Measurements from ENCODE around the gene VAT1.
"Not testable (repeated sequence)": the region's sequence is repeated elsewhere in the genome, so short reads cannot be mapped to it uniquely, and the experiment has no call there.

The VAT1 gene

DNA sequence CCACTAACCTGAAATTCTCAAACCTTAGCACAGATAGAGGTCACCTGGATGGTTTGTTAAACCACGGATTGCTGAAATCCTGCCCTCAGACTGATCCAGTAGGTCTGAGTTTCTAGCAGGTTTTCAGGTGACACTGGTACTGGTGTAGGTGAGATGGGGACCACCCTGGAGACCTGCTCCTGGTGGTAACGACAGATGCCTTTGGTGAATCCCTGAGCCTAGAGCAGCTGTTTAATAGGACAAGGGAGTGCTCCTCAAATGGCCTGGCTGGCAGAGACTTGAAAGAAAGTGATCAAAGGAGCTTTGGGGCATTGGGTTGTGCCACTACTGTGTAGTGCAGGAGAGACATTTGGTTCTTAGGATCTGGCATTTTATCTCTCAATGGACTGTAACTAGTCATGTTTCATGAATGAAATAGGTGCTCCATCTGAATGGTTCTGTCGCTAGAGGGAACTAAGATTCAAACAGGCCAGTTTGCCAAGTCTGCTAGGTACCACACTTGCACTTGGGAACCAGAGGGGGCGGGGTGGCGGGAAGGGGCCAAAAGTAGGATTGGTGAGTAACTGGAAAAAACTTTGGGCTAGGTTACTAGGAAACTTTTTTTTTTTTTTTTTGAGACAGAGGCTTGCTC, 18.5 kb downstream of the VAT1 start:
- DNase-seq = no peak

DNA sequence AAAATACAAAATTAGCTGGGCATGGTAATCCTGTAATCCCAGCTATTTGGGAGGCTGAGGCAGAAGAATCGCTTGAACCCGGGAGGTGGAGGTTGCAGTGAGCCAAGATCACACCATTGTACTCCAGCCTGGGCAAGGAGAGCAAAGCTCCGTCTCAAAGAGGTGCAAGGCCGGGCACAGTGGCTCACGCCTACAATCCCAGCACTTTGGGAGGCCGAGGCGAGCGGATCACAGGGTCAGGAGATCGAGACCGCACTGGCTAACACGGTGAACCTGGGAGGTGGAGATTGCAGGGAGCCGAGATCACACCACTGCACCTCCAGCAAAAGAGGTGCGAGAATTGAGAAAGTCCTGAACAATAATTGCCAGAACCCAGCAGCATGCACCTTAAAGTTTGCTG, 21.3 kb downstream of the VAT1 start:
- DNase-seq = not testable (repeated sequence)

DNA sequence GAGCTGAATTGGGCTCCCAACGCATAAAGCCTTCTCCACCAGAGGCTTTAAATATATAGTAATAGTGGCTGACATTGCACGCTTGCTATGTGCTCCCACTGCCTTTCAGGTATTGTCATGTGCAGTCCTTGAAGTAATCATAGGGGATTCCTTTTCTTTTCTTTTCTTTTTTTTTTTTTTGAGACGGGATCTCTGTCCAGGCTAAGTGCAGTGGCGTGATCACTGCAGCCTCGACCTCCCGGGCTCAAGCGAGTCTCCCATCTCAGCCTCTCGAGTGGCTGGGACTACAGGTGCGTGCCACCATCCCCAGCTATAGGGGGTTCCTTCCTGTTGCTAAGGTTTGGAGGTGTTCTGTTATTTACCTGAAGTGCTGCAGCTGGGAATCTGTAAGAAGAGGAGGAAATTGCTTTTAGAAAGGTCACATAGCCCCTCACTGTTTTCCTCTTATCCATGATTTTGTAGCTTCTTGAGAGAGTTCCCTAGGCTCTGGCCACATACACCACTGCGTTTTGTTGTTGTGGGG, 23.1 kb downstream of the VAT1 start:
- DNase-seq = no peak

- peak; percentile 99 for DNase-seq
Observed at GRCh38 chr17:42997984-42998938, 23.9 kb downstream of the VAT1 start, which contains the start of gene RPL27. Gene RPL27 (plus strand): TSS chr17:42998419. CDS start chr17:42998751, 332 bp downstream.

- no peak for DNase-seq
Observed at GRCh38 chr17:42997390-42997983, 24.7 kb downstream of the VAT1 start.

DNA sequence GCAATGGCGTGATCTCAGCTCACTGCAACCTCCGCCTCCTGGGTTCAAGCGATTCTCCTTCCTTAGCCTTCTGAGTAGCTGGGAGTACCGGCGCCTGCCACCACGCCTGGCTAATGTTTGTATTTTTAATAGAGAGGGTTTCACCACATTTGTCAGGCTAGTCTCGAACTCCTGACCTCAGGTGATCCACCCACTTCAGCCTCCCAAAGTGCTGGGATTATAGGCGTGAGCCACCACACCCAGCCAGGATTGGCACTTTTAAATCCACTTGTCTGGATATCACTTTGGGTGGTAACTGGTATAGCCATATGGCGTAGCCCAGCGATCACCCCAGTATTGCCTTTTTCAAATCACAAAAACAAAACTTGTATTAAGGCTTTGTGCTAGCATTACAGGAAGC, 28.3 kb downstream of the VAT1 start:
- not testable (repeated sequence) for DNase-seq

- no peak for DNase-seq
Observed at GRCh38 chr17:42992872-42993271, 29.3 kb downstream of the VAT1 start.

- DNase-seq = no peak
Observed at GRCh38 chr17:42991471-42991870, 30.7 kb downstream of the VAT1 start.

DNA sequence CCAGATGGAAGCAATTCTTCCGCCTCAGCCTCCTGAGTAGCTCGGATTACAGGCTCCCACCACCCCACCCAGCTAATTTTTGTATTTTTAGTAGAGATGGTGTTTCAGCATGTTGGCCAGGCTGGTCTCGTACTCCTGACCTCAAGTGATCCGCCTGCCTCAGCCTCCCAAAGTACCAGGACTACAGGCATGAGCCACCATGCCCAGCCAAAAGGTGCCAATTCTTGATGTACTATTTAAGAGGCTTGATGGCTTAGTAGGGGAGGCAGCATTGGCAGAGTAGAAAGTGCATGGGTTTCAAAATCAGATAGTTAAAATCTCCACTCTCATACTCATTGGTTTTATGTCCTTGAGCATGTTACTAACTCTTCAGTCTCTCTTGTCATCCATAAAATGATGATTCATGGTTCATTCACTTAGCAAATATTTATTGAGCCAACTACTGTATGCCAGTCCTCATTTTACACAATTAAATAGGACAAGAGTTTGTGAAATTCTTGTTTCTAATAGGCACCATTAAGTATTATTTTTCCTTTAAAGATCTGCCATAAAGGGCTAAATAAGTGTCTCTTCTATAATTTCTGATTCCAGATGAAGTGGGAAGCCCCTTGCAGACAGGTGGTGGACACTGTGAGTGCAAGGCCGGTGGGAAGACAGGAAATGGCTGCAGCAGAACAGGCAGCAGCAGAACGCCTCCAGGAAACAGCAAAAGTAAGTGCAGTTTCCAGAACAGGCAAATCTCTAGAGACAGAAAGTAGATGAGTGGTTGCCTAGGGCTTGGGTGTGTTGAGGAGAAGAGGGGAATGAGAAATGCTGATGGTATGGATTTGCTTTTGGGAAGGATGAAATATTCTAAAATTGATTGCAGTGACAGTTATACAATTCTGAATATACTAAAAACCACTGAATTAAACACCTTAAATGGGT, 32.2 kb downstream of the VAT1 start:
- DNase-seq = no peak

DNA sequence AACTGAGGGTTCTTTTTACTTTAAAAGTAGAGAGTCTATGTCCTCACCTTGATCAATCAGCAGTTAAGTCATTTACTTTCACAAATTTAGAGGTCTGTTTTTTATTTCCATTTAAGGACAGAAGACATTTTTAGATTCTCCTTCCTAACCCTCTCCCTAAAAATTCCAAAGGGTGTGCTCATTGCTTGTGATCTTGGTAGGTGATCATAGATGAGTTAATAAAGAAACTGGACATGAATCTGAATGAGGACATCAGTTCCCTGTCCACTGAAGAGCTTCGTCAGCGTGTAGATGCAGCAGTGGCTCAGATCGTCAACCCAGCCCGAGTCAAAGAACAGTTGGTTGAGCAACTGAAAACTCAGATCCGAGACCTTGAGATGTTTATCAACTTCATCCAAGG, 33.0 kb downstream of the VAT1 start:
- DNase-seq = no peak

DNA sequence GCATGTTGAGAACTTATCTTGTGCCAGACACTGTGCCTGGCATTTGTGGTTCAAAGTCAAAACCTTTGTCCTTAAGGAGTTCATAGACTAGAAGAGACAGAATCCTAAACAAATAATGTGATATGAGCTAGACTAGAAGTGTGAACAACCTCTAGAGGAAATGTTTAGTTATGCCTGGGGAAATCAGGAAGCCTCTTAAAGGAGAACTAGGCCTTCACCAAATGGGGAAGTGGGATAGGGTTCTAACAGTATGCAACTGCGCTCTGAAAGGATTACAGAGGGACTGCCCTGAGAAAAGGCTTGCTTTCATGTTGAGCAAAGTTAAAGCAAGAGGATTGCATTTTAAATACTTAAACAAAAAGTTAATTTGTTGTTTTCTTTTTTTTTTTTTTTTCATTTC, 37.0 kb downstream of the VAT1 start:
- no peak for DNase-seq

GRCh38 chr17:42982266-42982665, 39.9 kb downstream of the VAT1 start:
- DNase-seq = no peak

DNA sequence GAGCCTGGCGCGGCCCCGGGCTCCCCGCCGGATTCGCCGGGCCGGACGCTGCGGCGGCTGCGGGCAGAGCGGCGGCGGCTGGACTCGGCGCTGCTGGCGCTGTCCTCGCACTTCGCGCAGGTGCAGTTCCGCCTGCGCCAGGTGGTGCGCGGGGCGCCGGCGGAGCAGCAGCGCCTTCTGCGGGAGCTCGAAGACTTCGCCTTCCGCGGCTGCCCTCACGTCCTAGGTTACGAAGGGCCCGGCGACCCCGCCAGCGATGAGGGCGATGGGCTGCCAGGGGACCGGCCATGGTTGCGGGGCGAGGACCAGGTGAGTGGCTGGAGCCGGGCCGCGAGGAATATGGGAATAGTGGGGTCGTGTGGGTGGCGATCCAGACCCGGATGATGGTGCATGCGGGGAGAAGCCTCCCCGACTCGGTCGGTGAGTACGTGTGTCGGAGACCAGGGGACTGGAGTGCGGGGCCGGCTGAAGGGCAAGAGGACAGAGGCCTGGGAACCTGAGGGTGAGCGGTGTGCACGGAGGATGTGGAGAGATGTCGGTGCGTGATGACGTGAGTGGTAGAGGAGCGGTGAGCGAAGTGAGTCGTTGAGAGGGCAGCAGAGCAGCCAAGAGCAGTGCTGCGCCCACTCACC, 41.3 kb downstream of the VAT1 start:
- DNase-seq = no peak

- peak; percentile 89 for DNase-seq
Observed at GRCh38 chr17:42980274-42980765, 41.9 kb downstream of the VAT1 start, which contains the start of gene RUNDC1. Gene RUNDC1 (plus strand): TSS chr17:42980565. CDS start chr17:42980577, 12 bp downstream.

DNA sequence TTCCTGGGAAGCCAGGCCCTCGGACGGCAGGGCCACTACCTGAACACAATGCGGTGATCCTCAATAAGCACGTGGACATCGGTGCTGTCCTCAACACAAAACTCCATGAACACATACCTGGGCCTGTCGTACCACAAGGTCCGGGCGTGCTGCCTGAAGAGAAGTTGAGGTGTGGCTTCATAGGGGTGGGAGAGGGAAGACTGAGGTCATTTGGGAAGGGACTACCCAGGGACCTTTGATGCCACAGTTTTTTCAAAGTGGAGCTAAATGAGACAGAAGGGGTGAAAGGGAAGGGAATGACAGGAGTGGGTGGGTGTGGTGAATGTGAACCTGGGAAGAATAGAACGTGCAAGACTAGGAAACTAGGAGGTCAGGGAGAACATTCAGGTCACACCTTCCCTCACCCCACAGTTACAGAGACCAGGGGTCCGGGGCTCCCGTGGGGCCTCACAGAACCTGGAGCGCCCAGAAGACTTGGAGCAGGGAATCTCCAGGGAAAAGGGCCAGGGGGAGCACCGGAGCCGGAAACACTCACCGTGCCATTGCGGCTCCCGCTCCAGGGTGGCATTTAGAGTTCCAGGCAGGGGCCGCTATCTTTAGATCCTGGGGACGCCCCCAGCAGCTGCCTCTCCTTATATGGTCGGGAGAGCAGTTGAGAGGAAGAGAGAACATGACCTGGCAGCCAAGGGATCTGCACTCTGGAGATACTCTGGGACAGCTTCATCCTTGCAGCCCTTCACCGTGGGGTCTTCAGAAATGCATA, 42.5 kb downstream of the VAT1 start, which contains the start of gene PTGES3L:
TSS of gene PTGES3L (minus strand) at position 570 of the 763 bp plus-strand sequence. CDS start at position 543, 27 bp downstream.
- DNase-seq = no peak

DNA sequence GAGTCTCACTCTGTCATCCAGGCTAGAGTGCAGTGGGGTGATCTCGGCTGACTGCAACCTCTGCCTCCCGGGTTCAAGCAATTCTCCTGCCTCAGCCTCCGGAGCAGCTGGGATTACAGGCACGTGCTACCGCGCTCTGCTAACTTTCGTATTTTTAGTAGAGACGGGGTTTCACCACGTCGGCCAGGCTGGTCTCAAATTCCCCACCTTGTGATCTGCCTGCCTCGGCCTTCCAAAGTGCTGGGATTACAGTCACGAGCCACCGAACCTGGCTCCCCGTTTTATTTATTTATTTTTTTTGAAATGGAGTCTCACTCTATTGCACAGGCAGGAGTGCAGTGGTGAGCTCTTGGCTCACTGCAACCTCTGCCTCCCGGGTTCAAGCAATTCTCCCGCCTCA, 46.5 kb downstream of the VAT1 start:
- DNase-seq = not testable (repeated sequence)

GRCh38 chr17:42975265-42975664, 46.9 kb downstream of the VAT1 start:
- no peak for DNase-seq

DNA sequence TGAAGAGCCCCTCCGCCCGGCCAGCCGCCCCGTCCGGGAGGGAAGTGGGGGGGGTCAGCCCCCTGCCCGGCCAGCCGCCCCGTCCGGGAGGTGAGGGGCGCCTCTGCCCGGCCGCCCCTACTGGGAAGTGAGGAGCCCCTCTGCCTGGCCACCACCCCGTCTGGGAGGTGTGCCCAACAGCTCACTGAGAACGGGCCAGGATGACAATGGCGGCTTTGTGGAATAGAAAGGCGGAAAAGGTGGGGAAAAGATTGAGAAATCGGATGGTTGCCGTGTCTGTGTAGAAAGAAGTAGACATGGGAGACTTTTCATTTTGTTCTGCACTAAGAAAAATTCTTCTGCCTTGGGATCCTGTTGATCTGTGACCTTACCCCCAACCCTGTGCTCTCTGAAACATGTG, 48.9 kb downstream of the VAT1 start:
- DNase-seq = not testable (repeated sequence)

DNA sequence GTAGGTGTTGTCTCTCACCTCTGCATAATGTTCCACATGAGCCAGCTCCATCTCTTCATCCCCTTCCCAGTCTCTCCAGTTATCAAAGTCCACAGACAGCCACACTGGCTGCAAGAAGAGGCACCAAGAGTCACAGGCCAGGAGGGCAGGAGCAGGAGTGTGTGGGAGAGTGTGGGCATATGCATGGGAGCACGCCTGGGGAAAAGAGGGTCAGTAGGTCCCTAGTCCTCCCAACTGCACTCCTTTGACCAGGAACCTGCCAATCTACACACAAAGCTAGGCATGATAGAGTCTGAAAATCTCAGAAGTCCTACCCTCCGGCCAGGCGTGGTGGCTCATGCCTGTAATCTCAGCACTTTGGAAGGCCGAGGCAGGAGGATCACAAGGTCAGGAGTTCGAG, 50.6 kb downstream of the VAT1 start:
- no peak for DNase-seq

DNA sequence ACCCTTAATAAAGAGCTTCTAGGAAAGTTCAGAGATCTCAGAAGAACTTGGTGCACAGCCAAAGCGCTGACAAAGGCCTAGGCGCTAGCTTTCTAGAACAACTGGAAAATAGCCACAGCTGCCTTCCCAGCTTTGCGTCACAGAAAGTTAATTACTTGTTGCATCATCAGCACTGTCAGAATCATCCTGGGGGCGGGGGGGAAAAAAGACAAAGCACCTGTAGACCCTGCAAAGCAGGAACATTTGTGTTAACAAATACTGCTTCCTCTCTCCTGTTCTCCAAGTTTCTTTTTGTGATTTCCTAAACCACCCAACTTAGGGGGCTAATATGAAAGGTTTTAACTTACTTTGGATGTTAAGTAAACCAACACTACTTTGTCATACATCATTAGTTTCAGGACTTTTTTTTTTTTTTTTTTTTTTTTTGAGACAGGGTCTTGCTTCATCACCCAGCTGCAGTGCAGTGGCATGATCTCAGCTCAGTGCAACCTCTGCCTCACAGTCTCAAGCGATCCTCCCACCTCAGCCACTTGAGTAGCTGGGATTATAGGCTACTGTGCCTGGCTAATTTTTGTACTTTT, 53.1 kb downstream of the VAT1 start:
- peak; percentile 16 for DNase-seq
